ENCODE results near the gene SLC13A5. TPM values are rescaled to one million over a fixed set of nuclear protein-coding genes. Genes with fewer than 3 reads are reported as not detected.

Gene SLC13A5
- total RNA-seq, 2 experiments from 2014 or later, result not detected

Small RNA genes within 50 kb of the gene (microRNA-seq; reads per million reads assigned to microRNA genes)
- gene MIR4520-1 (not detected), gene MIR4520-2 (not detected)

Other genes with a start within 250 kb of the SLC13A5 start
- under 1 TPM; 0.37 to 0.76 TPM for gene PITPNM3, start 156.8 kb downstream of the SLC13A5 start, total RNA-seq
- 10 to 100 TPM; 16.5 to 18.0 TPM for gene KIAA0753, start 72.7 kb downstream of the SLC13A5 start, total RNA-seq
- 10 to 100 TPM; 69.6 to 71.6 TPM for gene TXNDC17, start 72.3 kb downstream of the SLC13A5 start, total RNA-seq
- 10 to 100 TPM; 18.3 TPM for gene MED31, start 61.8 kb downstream of the SLC13A5 start, total RNA-seq
- 1 to 10 TPM; 1.1 to 1.4 TPM for gene C17orf100, start 61.6 kb downstream of the SLC13A5 start, total RNA-seq
- 100 to 1,000 TPM; 261 to 491 TPM for gene XAF1, start 42.7 kb upstream of the SLC13A5 start, total RNA-seq
- gene FBXO39, start 62.8 kb upstream of the SLC13A5 start, total RNA-seq, result 1 to 10 TPM in 1 of 2 experiments, under 1 TPM in 1; 0.42 to 1.5 TPM
- gene TEKT1, start 118.4 kb upstream of the SLC13A5 start, total RNA-seq, result not detected

Data from activated CD8-positive, alpha-beta memory T cell treated with anti-CD3 and anti-CD28 coated beads, Interleukin-2, amount 10 ng/mL, durations not matched to agents 7 days and 5 days (primary cell).